K562 (cell line): ENCODE results near the gene PRSS23. TPM values are rescaled to one million over a fixed set of nuclear protein-coding genes. Genes with fewer than 3 reads are reported as not detected.
A peak's percentile ranks its signal among the peaks of the same experiment; 100 is the strongest.

ENCODE experiments used
- ATAC-seq: fragments of 200-7000 bp; cut with Tn5 transposase; 3 replicates; pipeline ENCODE4 v1.9.1; 2020; ENCODE audit warnings: moderate library complexity
- BruUV-seq: library from RNA; stranded (reverse); fragments of 400-500 nt; replicated peaks from 2 replicates; lab custom pipeline; 2021; lab: Mats Ljungman, UMichigan
- CTCF ChIA-PET: fragments of 300-600 bp; formaldehyde crosslinking; extraction: SDS; loops from one replicate; lab custom pipeline; 2021; ENCODE audit warnings: low intra/inter-chr PET ratio; lab: Yijun Ruan, JAX
- POLR2A ChIA-PET: fragments of 300-600, 350-650 bp; sonication (Branson Sonifier 250); formaldehyde crosslinking; extraction: SDS; loops from one replicate; lab custom pipeline; 2021; ENCODE audit warnings: antibody characterized with exemption, inconsistent platforms; lab: Yijun Ruan, JAX
- DNase-seq, 4 experiments: peaks; one replicate each; pipeline versions ENCODE4 v3.0.0 to v3.0.0-alpha.2; 2011 to 2018; ENCODE audit warnings: low spot score in 3 of 4, mixed read lengths in 3 of 4; ENCODE audit errors: extremely low read depth in 1 of 4
- FAIRE-seq: peaks from 2 replicates; lab custom pipeline; 2011; peaks lifted over from hg19 to GRCh38; lab: Jason Lieb, UNC
- H2AFZ ChIP-seq: 2 replicates; pipeline ENCODE4 v1.6.0; 2011; ENCODE audit warnings: low read depth, low read length, control low read depth, inconsistent platforms
- H3K27ac ChIP-seq: fragments of 200-600 bp; 3 replicates; pipeline ENCODE4 v1.8.0; 2011; ENCODE audit warnings: low read depth, mild to moderate bottlenecking, control low read depth, inconsistent platforms, low read length, moderate library complexity, mixed read lengths; ENCODE audit errors: extremely low read depth
- H3K27me3 ChIP-seq, 2 experiments: fragments of 300-600 bp in 1 of 2; 2 replicates in 1 of 2; 3 replicates in 1 of 2; pipeline versions ENCODE4 v1.6.0 to v1.8.0; 2011; ENCODE audit warnings: inconsistent platforms in 2 of 2, low read length in 2 of 2, mild to moderate bottlenecking in 1 of 2, mixed read lengths in 1 of 2, moderate library complexity in 1 of 2; ENCODE audit not compliant: control insufficient read depth in 2 of 2, insufficient read depth in 2 of 2
- H3K36me3 ChIP-seq: fragments of 300-600 bp; 3 replicates; pipeline ENCODE4 v1.8.0; 2011; ENCODE audit warnings: mild to moderate bottlenecking, low read length, inconsistent platforms; ENCODE audit not compliant: control insufficient read depth, insufficient read depth
- H3K4me1 ChIP-seq, 2 experiments: fragments of 200-600 bp in 1 of 2; replicated peaks in 1 of 2; 2 replicates in 1 of 2; 3 replicates in 1 of 2; pipeline versions ENCODE4 v1.5.1 to v1.8.0; 2011; ENCODE audit warnings: inconsistent platforms in 2 of 2, low read length in 2 of 2, mild to moderate bottlenecking in 1 of 2, mixed read lengths in 1 of 2, moderate library complexity in 1 of 2; ENCODE audit not compliant: control insufficient read depth in 2 of 2, insufficient read depth in 2 of 2
- H3K4me2 ChIP-seq: 2 replicates; pipeline ENCODE4 v1.6.1; 2011; ENCODE audit warnings: low read length, control low read depth, inconsistent platforms, mixed read lengths; ENCODE audit not compliant: insufficient read depth
- H3K4me3 ChIP-seq: fragments of 200-600 bp; sonication (generic), shearing (Covaris generic); 2 replicates; pipeline ENCODE4 v1.5.1; 2016; ENCODE audit warnings: control low read depth, inconsistent platforms
- H3K79me2 ChIP-seq: fragments of 200-600 bp; 3 replicates; pipeline ENCODE4 v1.8.0; 2011; ENCODE audit warnings: low read length, inconsistent platforms; ENCODE audit not compliant: control insufficient read depth, insufficient read depth
- H3K9ac ChIP-seq, 2 experiments: 2 replicates each; pipeline versions ENCODE4 v1.6.0 to v1.6.1; 2011; ENCODE audit warnings: low read depth in 2 of 2, low read length in 2 of 2, control low read depth in 1 of 2, inconsistent platforms in 1 of 2, mild to moderate bottlenecking in 1 of 2, mixed read lengths in 1 of 2; ENCODE audit not compliant: insufficient read depth in 1 of 2
- H3K9me1 ChIP-seq: one replicate; pipeline ENCODE4 v1.6.0; 2011; ENCODE audit warnings: inconsistent platforms, mild to moderate bottlenecking, low read length, moderate library complexity; ENCODE audit not compliant: control insufficient read depth, insufficient read depth
- H3K9me3 ChIP-seq: replicated peaks from 2 replicates; pipeline ENCODE4 v1.5.1; 2011; ENCODE audit warnings: low read depth, low read length, inconsistent platforms; ENCODE audit not compliant: control insufficient read depth, insufficient read depth
- H4K20me1 ChIP-seq: replicated peaks from 2 replicates; pipeline ENCODE4 v1.6.1; 2011; ENCODE audit warnings: low read length, inconsistent platforms, mixed read lengths; ENCODE audit not compliant: control insufficient read depth, insufficient read depth
- EGR1 ChIP-seq: fragments of 450-650 bp; conservative IDR thresholded peaks from 2 replicates; pipeline ENCODE4 v1.6.1; 2017; ENCODE audit warnings: mild to moderate bottlenecking
- FOXA3 ChIP-seq, 2 experiments: fragments of 450-650 bp in 1 of 2; sonication (generic) in 1 of 2; formaldehyde crosslinking; IDR thresholded peaks in 1 of 2; conservative IDR thresholded peaks in 1 of 2; 2 replicates each; pipeline versions ENCODE4 v1.4.0 to v1.8.0; 2020 to 2022; ENCODE audit warnings: mild to moderate bottlenecking in 2 of 2, missing genetic modification reagents in 1 of 2
- GTF2E2 ChIP-seq: fragments of 200-800 bp; sonication (Bioruptor generic); IDR thresholded peaks from 2 replicates; pipeline ENCODE4 v1.6.1; 2016; ENCODE audit warnings: missing genetic modification characterization, missing compliant biosample characterization
- KDM1A ChIP-seq, 2 experiments: fragments of 450-650 bp; IDR thresholded peaks; 2 replicates each; pipeline ENCODE4 v1.6.1; 2016; ENCODE audit warnings: mild to moderate bottlenecking in 2 of 2
- MXD1 ChIP-seq: fragments of 250-450 bp; sonication (Bioruptor Pico); IDR thresholded peaks from 2 replicates; pipeline ENCODE4 v1.8.0; 2021; ENCODE audit warnings: borderline replicate concordance, mild to moderate bottlenecking, moderate library complexity; ENCODE audit not compliant: poor library complexity, severe bottlenecking
- MYNN ChIP-seq, 2 experiments: sonication (generic); formaldehyde crosslinking in 1 of 2; IDR thresholded peaks; 2 replicates each; pipeline versions ENCODE4 v1.5.0 to v1.6.1; 2016 to 2020; ENCODE audit warnings: antibody characterized with exemption in 1 of 2, missing genetic modification reagents in 1 of 2
- NFIC ChIP-seq: fragments of 450-650 bp; IDR thresholded peaks from 2 replicates; pipeline ENCODE4 v1.6.1; 2017; ENCODE audit warnings: mild to moderate bottlenecking, inconsistent platforms
- RBM22 ChIP-seq: fragments of 200-400 bp; formaldehyde crosslinking; IDR thresholded peaks from 2 replicates; pipeline ENCODE4 v1.6.1; 2018; ENCODE audit warnings: low read length, low read depth; ENCODE audit not compliant: poor library complexity, severe bottlenecking
- RFX5 ChIP-seq: IDR thresholded peaks from 2 replicates; pipeline ENCODE4 v1.6.1; 2011; ENCODE audit warnings: low read depth, mild to moderate bottlenecking, improper control_type of control experiment, low read length
- WGBS: fragments of 100-300 bp; shearing (Covaris generic); methylation state at CpG from one replicate; pipeline ENCODE4 v1.1.6; 2016; ENCODE audit warnings: low coverage, mixed read lengths; ENCODE audit not compliant: insufficient coverage; ENCODE audit errors: missing lambda C conversion rate; 5-methylcytosine and 5-hydroxymethylcytosine counted together
- in situ Hi-C: fragments of 300-500 bp; cut with MboI; formaldehyde crosslinking; loops from 4 replicates; pipeline ENCODE4 v1.15.0; 2018; ENCODE audit warnings: inconsistent platforms, mixed read lengths
- intact Hi-C: fragments of 100-400 bp; cut with micrococcal nuclease; formaldehyde crosslinking; loops from 2 replicates; pipeline ENCODE4 v1.14.2; 2022
- polyA plus RNA-seq, 8 experiments: library from polyadenylated mRNA; depleted of rRNA in 4 of 8; stranded (reverse) in 5 of 8; unstranded in 3 of 8; fragments of >200 nt; fragmentation: Nextera tagmentation in 2 of 8; fragmentation: Illumina TruSeq in 1 of 8; extraction: Ambion mirVana in 2 of 8; extraction: Trizol in 1 of 8; gene quantifications; 2 replicates each; pipeline versions ENCODE4 v1.2.1 to v1.2.3, GENCODE V29; 2011 to 2014; ENCODE audit warnings: inconsistent platforms in 1 of 8, missing spikeins in 1 of 8
- total RNA-seq, 7 experiments: library from RNA; depleted of rRNA in 6 of 7; stranded (reverse); fragments of >200 nt in 6 of 7; fragmentation: Illumina TruSeq in 2 of 7; extraction: Trizol in 2 of 7; gene quantifications; 2 replicates each; pipeline versions ENCODE4 v1.2.1 to v1.2.3, GENCODE V29; 2011 to 2021; ENCODE audit warnings: low replicate concordance in 1 of 7
- TF ChIP-seq, protein P1 (sequence below): sonication (generic); formaldehyde crosslinking; IDR thresholded peaks from 2 replicates; pipeline ENCODE4 v1.8.0; 2023; ENCODE audit warnings: mild to moderate bottlenecking, missing genetic modification reagents

Gene PRSS23
- total and polyA plus RNA-seq, 9 of the 15 experiments (the other 6 are each of a cell fraction or from before 2014, with no cell fraction given): 0.04 to 0.51 (median 0.11) TPM; not detected in 2

- TF ChIP-seq, protein P1, sequence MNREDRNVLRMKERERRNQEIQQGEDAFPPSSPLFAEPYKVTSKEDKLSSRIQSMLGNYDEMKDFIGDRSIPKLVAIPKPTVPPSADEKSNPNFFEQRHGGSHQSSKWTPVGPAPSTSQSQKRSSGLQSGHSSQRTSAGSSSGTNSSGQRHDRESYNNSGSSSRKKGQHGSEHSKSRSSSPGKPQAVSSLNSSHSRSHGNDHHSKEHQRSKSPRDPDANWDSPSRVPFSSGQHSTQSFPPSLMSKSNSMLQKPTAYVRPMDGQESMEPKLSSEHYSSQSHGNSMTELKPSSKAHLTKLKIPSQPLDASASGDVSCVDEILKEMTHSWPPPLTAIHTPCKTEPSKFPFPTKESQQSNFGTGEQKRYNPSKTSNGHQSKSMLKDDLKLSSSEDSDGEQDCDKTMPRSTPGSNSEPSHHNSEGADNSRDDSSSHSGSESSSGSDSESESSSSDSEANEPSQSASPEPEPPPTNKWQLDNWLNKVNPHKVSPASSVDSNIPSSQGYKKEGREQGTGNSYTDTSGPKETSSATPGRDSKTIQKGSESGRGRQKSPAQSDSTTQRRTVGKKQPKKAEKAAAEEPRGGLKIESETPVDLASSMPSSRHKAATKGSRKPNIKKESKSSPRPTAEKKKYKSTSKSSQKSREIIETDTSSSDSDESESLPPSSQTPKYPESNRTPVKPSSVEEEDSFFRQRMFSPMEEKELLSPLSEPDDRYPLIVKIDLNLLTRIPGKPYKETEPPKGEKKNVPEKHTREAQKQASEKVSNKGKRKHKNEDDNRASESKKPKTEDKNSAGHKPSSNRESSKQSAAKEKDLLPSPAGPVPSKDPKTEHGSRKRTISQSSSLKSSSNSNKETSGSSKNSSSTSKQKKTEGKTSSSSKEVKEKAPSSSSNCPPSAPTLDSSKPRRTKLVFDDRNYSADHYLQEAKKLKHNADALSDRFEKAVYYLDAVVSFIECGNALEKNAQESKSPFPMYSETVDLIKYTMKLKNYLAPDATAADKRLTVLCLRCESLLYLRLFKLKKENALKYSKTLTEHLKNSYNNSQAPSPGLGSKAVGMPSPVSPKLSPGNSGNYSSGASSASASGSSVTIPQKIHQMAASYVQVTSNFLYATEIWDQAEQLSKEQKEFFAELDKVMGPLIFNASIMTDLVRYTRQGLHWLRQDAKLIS (CRISPR knock-in tag): no peak
- TF ChIP-seq MYNN (IDR thresholded peaks at IDR 0.05) (no peak), MYNN (CRISPR knock-in tag; IDR thresholded peaks at IDR 0.05) (no peak), MXD1 (CRISPR knock-in tag) (no peak), RBM22 (no peak), NFIC (no peak), EGR1 (no peak)
These were observed 34.5 kb upstream of the PRSS23 start (continued) for GRCh38 chr11:86765878-86766277.

DNA sequence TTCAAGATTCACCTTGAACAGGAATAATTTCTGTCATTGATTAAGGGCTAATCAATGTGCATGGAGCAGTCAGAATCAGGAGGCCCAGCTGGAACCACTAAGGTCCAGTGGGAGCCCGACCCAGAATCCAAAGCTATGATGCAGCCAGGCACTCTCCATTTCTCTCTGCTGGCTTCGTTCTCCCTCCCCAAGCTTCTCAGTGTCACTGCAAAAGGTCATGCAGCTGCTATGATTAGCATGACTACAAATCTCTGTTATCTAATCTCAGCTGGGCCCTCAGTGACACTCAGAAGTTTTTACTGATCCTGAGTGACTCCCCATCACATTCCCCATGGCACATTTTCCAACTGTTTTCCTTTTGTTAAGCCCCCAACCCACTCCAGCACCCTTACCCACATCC is 31.1 kb upstream of the PRSS23 start:
- in situ Hi-C loops (no loop called here), intact Hi-C loops (no loop called here)
- ATAC-seq (no peak), FAIRE-seq (no peak)
- Histone ChIP-seq H3K9ac (no peak overlapping the region), H4K20me1 (no peaks in the 10 kb centered on the region), H3K9me3 (no peaks in the 10 kb centered on the region), H3K4me3 (no peak overlapping the region), H3K4me1 (no peaks in the 10 kb centered on the region), H3K27ac (no peak overlapping the region), H3K4me2 (no peak overlapping the region)
- BruUV-seq: no TSS peak
- POLR2A ChIA-PET: no interaction called here
- WGBS: 4% methylated on average over 2 of the region's 2 CpGs
- TF ChIP-seq RFX5 (no peak), KDM1A (IDR thresholded peaks at IDR 0.05) (0 out of 4 replicates have a peak, but pooled peaks of 1 of the 2 experiments have one; percentile 19), EGR1 (no peak), FOXA3 (CRISPR knock-in tag; conservative IDR thresholded peaks at IDR 0.05 in 1 of 2, IDR thresholded peaks at IDR 0.05 in 1 of 2) (no peak), GTF2E2 (tag) (no peak)
- TF ChIP-seq, all 486 proteins: peak for 1
- no peaks in the 10 kb centered on the region for H3K79me2 ChIP-seq
- DNase-seq: no peak
- CTCF ChIA-PET: no interaction called here
- H2AFZ ChIP-seq: no peak overlapping the region
- no peaks in the 10 kb centered on the region for H3K36me3 ChIP-seq
- H3K27me3 ChIP-seq: peaks cover 2 to 5% of the 10 kb centered on the region in 2 experiments; a peak in 2 of 5 replicates
- H3K9me1 ChIP-seq: no peaks in the 10 kb centered on the region
